ENCODE results near the gene PCDHA12.

PCDHA12 gene

GRCh38 chr5:140883373-140883772 is 8.3 kb downstream of the PCDHA12 start:
- H3K27me3 ChIP-seq (replicated peaks): no peaks in the 10 kb centered on the region
- no peak for TF ChIP-seq CTCF (IDR thresholded peaks at IDR 0.05; ENCODE audit: low read depth, low read length, missing control alignments)
- H3K36me3 ChIP-seq (replicated peaks): no peaks in the 10 kb centered on the region
- in situ Hi-C loops (cut with HindIII; ENCODE audit: low pct_ligation_motif_present, low sequenced_read_pairs): no loop called here
- H3K27ac ChIP-seq: no peak overlapping the region
- no peak for DNase-seq
- H3K4me3 ChIP-seq (ENCODE audit: low read depth, low read length): no peak overlapping the region

GRCh38 chr5:140883927-140884697 is 9.0 kb downstream of the PCDHA12 start:
- Histone ChIP-seq H3K27me3 (replicated peaks) (no peaks in the 10 kb centered on the region), H3K4me3 (ENCODE audit: low read depth, low read length) (no peak overlapping the region), H3K27ac (no peak overlapping the region), H3K36me3 (replicated peaks) (no peaks in the 10 kb centered on the region)
- in situ Hi-C loops (cut with HindIII; ENCODE audit: low pct_ligation_motif_present, low sequenced_read_pairs): no loop called here
- no peak for DNase-seq
- TF ChIP-seq CTCF (IDR thresholded peaks at IDR 0.05; ENCODE audit: low read depth, low read length, missing control alignments): no peak

GRCh38 chr5:140916325-140916724 is 41.2 kb downstream of the PCDHA12 start:
- H3K27me3 ChIP-seq (replicated peaks): no peaks in the 10 kb centered on the region
- no peak for DNase-seq
- H3K36me3 ChIP-seq (replicated peaks): no peaks in the 10 kb centered on the region
- H3K4me3 ChIP-seq (ENCODE audit: low read depth, low read length): no peak overlapping the region
- no peak overlapping the region for H3K27ac ChIP-seq
- in situ Hi-C loops (cut with HindIII; ENCODE audit: low pct_ligation_motif_present, low sequenced_read_pairs): no loop called here
- no peak for TF ChIP-seq CTCF (IDR thresholded peaks at IDR 0.05; ENCODE audit: low read depth, low read length, missing control alignments)

- TF ChIP-seq CTCF (IDR thresholded peaks at IDR 0.05; ENCODE audit: low read depth, low read length, missing control alignments): no peak
- in situ Hi-C loops (cut with HindIII; ENCODE audit: low pct_ligation_motif_present, low sequenced_read_pairs): no loop called here
These were observed 48.5 kb downstream of the PCDHA12 start for GRCh38 chr5:140923601-140924000.

GRCh38 chr5:140925806-140926442 is 50.8 kb downstream of the PCDHA12 start, which contains the start of gene PCDHAC1:
TSS of gene PCDHAC1 (plus strand) at chr5:140926299. CDS start at chr5:140926893, 594 bp downstream.
- in situ Hi-C loops (cut with HindIII; ENCODE audit: low pct_ligation_motif_present, low sequenced_read_pairs): no loop called here

More at GRCh38 chr5:140923601-140924000, 48.5 kb downstream of the PCDHA12 start:
- no peak for DNase-seq
- H3K4me3 ChIP-seq (ENCODE audit: low read depth, low read length): no peak overlapping the region
- H3K36me3 ChIP-seq (replicated peaks): no peaks in the 10 kb centered on the region
- peaks cover 16% of the 10 kb centered on the region for H3K27me3 ChIP-seq (replicated peaks)
- H3K27ac ChIP-seq: no peak overlapping the region

More at GRCh38 chr5:140925806-140926442, 50.8 kb downstream of the PCDHA12 start, which contains the start of gene PCDHAC1:
- H3K36me3 ChIP-seq (replicated peaks): no peaks in the 10 kb centered on the region
- H3K4me3 ChIP-seq (ENCODE audit: low read depth, low read length): peak within 1 kb of the TSS; percentile 24
- H3K27me3 ChIP-seq (replicated peaks): peaks cover 16% of the 10 kb centered on the region
- no peak for TF ChIP-seq CTCF (IDR thresholded peaks at IDR 0.05; ENCODE audit: low read depth, low read length, missing control alignments)
- DNase-seq: no peak
- H3K27ac ChIP-seq: no peak within 1 kb of the TSS
